Keratinocyte (primary cell): ENCODE results near the gene GAB2. TPM values are rescaled to one million over a fixed set of nuclear protein-coding genes. Genes with fewer than 3 reads are reported as not detected.

Experiments used
- DNase-seq: peaks from one replicate; pipeline ENCODE4 v3.0.0-alpha.2; 2011; ENCODE audit warnings: low read depth, missing footprints, low spot score
- FAIRE-seq: peaks from 2 replicates; lab custom pipeline; 2011; peaks lifted over from hg19 to GRCh38; lab: Jason Lieb, UNC
- H2AFZ ChIP-seq: 2 replicates; pipeline ENCODE4 v1.6.0; 2012; ENCODE audit warnings: low read length, control low read depth, inconsistent platforms; ENCODE audit not compliant: control insufficient read depth
- H3K27ac ChIP-seq: 2 replicates; pipeline ENCODE4 v1.5.1; 2011; ENCODE audit warnings: low read length; ENCODE audit not compliant: control insufficient read depth, insufficient read depth
- H3K27me3 ChIP-seq: 3 replicates; pipeline ENCODE4 v1.6.0; 2011; ENCODE audit warnings: low read length; ENCODE audit not compliant: control insufficient read depth, insufficient read depth; ENCODE audit errors: extremely low read depth
- H3K36me3 ChIP-seq, 2 experiments: 2 replicates in 1 of 2; 3 replicates in 1 of 2; pipeline ENCODE4 v1.5.1; 2011; ENCODE audit warnings: low read length in 2 of 2, mild to moderate bottlenecking in 1 of 2; ENCODE audit not compliant: control insufficient read depth in 2 of 2, insufficient read depth in 2 of 2; ENCODE audit errors: extremely low read depth in 1 of 2
- H3K4me1 ChIP-seq: 3 replicates; pipeline ENCODE4 v1.5.1; 2011; ENCODE audit warnings: low read length; ENCODE audit not compliant: control insufficient read depth, insufficient read depth; ENCODE audit errors: extremely low read depth
- H3K4me2 ChIP-seq: 3 replicates; pipeline ENCODE4 v1.6.0; 2011; ENCODE audit warnings: low read depth, low read length; ENCODE audit not compliant: control insufficient read depth, insufficient read depth; ENCODE audit errors: extremely low read depth
- H3K4me3 ChIP-seq, 3 experiments: fragments of 200-600 bp in 1 of 3; sonication (generic) in 1 of 3; 2 replicates in 2 of 3; 3 replicates in 1 of 3; pipeline ENCODE4 v1.5.1; 2011 to 2016; ENCODE audit warnings: low read length in 3 of 3, mild to moderate bottlenecking in 3 of 3, control low read depth in 2 of 3, inconsistent platforms in 1 of 3, low read depth in 1 of 3, mixed read lengths in 1 of 3, mixed run types in 1 of 3, moderate library complexity in 1 of 3; ENCODE audit not compliant: control insufficient read depth in 2 of 3, insufficient read depth in 2 of 3; ENCODE audit errors: extremely low read depth in 1 of 3
- H3K79me2 ChIP-seq: 2 replicates; pipeline ENCODE4 v1.6.0; 2012; ENCODE audit warnings: low read length; ENCODE audit not compliant: control insufficient read depth, insufficient read depth
- H3K9ac ChIP-seq: 3 replicates; pipeline ENCODE4 v1.6.0; 2011; ENCODE audit warnings: low read length; ENCODE audit not compliant: control insufficient read depth, insufficient read depth; ENCODE audit errors: extremely low read depth
- H3K9me1 ChIP-seq: 3 replicates; pipeline ENCODE4 v1.6.0; 2011; ENCODE audit warnings: low read length; ENCODE audit not compliant: control insufficient read depth, insufficient read depth; ENCODE audit errors: extremely low read depth
- H3K9me3 ChIP-seq: 2 replicates; pipeline ENCODE4 v1.5.1; 2012; ENCODE audit warnings: low read depth, low read length; ENCODE audit not compliant: control insufficient read depth
- H4K20me1 ChIP-seq: 3 replicates; pipeline ENCODE4 v1.6.0; 2011; ENCODE audit warnings: low read length; ENCODE audit not compliant: control insufficient read depth, insufficient read depth; ENCODE audit errors: extremely low read depth
- EZH2 ChIP-seq: IDR thresholded peaks from one replicate; pipeline ENCODE4 v1.6.1; 2012; ENCODE audit warnings: inconsistent platforms, mild to moderate bottlenecking, low read length, moderate library complexity
- dilution Hi-C: fragments of 300-500 bp; cut with MboI; formaldehyde crosslinking; loops from one replicate; pipeline ENCODE4 v1.7.0; 2020; ENCODE audit warnings: low sequenced_read_pairs; ENCODE audit not compliant: extremely low pct_ligation_motif_present
- polyA plus RNA-seq, 5 experiments: library from polyadenylated mRNA; depleted of rRNA in 3 of 5; stranded (reverse) in 3 of 5; stranded (forward) in 1 of 5; unstranded in 1 of 5; fragments of >200 nt; gene quantifications; 1 replicate in 1 of 5; 2 replicates in 3 of 5; 3 replicates in 1 of 5; pipeline versions ENCODE4 v1.2.1 to v1.2.3, GENCODE V29; 2011 to 2012; ENCODE audit warnings: missing spikeins in 2 of 5, low read depth in 1 of 5, low replicate concordance in 1 of 5
- TF ChIP-seq, protein P1 (sequence below), 3 experiments: IDR thresholded peaks in 1 of 3; conservative IDR thresholded peaks in 1 of 3; optimal IDR thresholded peaks in 1 of 3; 2 replicates in 2 of 3; 3 replicates in 1 of 3; pipeline versions ENCODE3 to v1.5.1; 2011; ENCODE audit warnings: low read length in 3 of 3, mild to moderate bottlenecking in 3 of 3, moderate library complexity in 2 of 3, control low read depth in 1 of 3, inconsistent platforms in 1 of 3; ENCODE audit not compliant: insufficient read depth in 2 of 3; ENCODE audit errors: extremely low read depth in 1 of 3

The GAB2 gene
- polyA plus RNA-seq, 1 donor (not counting 4 experiments of a cell fraction or from before 2014, with no cell fraction given): 0.68 TPM

- H3K36me3 ChIP-seq: no peaks in the 10 kb centered on the region
- no peak for FAIRE-seq
Observed at GRCh38 chr11:78354408-78355308, 63.0 kb downstream of the GAB2 start.

GRCh38 chr11:78351979-78352841, 65.4 kb downstream of the GAB2 start:
- Histone ChIP-seq H3K9me1 (no peaks in the 10 kb centered on the region), H4K20me1 (no peaks in the 10 kb centered on the region), H3K4me1 (no peaks in the 10 kb centered on the region), H3K36me3 (no peaks in the 10 kb centered on the region), H3K4me3 (no peak overlapping the region), H3K4me2 (no peak overlapping the region), H3K27me3 (no peaks in the 10 kb centered on the region), H2AFZ (no peak overlapping the region), H3K27ac (no peak overlapping the region), H3K79me2 (no peaks in the 10 kb centered on the region), H3K9me3 (no peaks in the 10 kb centered on the region), H3K9ac (no peak overlapping the region)
- DNase-seq: no peak
- no peak for FAIRE-seq
- TF ChIP-seq EZH2: no peak
- TF ChIP-seq, protein P1, sequence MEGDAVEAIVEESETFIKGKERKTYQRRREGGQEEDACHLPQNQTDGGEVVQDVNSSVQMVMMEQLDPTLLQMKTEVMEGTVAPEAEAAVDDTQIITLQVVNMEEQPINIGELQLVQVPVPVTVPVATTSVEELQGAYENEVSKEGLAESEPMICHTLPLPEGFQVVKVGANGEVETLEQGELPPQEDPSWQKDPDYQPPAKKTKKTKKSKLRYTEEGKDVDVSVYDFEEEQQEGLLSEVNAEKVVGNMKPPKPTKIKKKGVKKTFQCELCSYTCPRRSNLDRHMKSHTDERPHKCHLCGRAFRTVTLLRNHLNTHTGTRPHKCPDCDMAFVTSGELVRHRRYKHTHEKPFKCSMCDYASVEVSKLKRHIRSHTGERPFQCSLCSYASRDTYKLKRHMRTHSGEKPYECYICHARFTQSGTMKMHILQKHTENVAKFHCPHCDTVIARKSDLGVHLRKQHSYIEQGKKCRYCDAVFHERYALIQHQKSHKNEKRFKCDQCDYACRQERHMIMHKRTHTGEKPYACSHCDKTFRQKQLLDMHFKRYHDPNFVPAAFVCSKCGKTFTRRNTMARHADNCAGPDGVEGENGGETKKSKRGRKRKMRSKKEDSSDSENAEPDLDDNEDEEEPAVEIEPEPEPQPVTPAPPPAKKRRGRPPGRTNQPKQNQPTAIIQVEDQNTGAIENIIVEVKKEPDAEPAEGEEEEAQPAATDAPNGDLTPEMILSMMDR (optimal IDR thresholded peaks at IDR 0.05 in 1 of 3, IDR thresholded peaks at IDR 0.05 in 1 of 3, conservative IDR thresholded peaks at IDR 0.05 in 1 of 3; ENCODE audit: extremely low read depth in 1 of 3, insufficient read depth in 2 of 3, low read length in 3 of 3): no peak
- dilution Hi-C loops: no loop called here

More at GRCh38 chr11:78354408-78355308, 63.0 kb downstream of the GAB2 start:
- no peaks in the 10 kb centered on the region for H3K4me1 ChIP-seq
- H3K9me3 ChIP-seq: no peaks in the 10 kb centered on the region
- dilution Hi-C loops: no loop called here
- H4K20me1 ChIP-seq: no peaks in the 10 kb centered on the region
- no peak for DNase-seq
- no peaks in the 10 kb centered on the region for H3K27me3 ChIP-seq
- TF ChIP-seq, protein P1 (optimal IDR thresholded peaks at IDR 0.05 in 1 of 3, IDR thresholded peaks at IDR 0.05 in 1 of 3, conservative IDR thresholded peaks at IDR 0.05 in 1 of 3; ENCODE audit: extremely low read depth in 1 of 3, insufficient read depth in 2 of 3, low read length in 3 of 3): no peak
- TF ChIP-seq EZH2: no peak
- no peaks in the 10 kb centered on the region for H3K79me2 ChIP-seq
- no peak overlapping the region for H3K4me3 ChIP-seq
- no peak overlapping the region for H2AFZ ChIP-seq
- no peak overlapping the region for H3K27ac ChIP-seq
- H3K9me1 ChIP-seq: no peaks in the 10 kb centered on the region
- no peak overlapping the region for H3K4me2 ChIP-seq
- no peak overlapping the region for H3K9ac ChIP-seq
